Nephron progenitor cell (in vitro differentiated cells): ENCODE measurements around the gene LDLRAP1.

Experiments
- DNase-seq: peaks from one replicate; pipeline ENCODE4 v3.0.0; 2021
- H3K27ac Mint-ChIP-seq: 2 replicates; pipeline ENCODE4 v1.8.0; 2021; ENCODE audit warnings: mild to moderate bottlenecking, moderate library complexity, mixed read lengths
- H3K27me3 Mint-ChIP-seq: 2 replicates; pipeline ENCODE4 v1.8.0; 2021; ENCODE audit warnings: mild to moderate bottlenecking, low read depth, mixed read lengths; ENCODE audit not compliant: poor library complexity
- H3K36me3 Mint-ChIP-seq: 2 replicates; pipeline ENCODE4 v1.8.0; 2021; ENCODE audit warnings: low read depth, mixed read lengths
- H3K4me1 Mint-ChIP-seq: 2 replicates; pipeline ENCODE4 v1.8.0; 2021; ENCODE audit warnings: mixed read lengths
- H3K4me3 Mint-ChIP-seq: 2 replicates; pipeline ENCODE4 v1.8.0; 2021; ENCODE audit warnings: mild to moderate bottlenecking, moderate library complexity, mixed read lengths
- H3K9me3 Mint-ChIP-seq: 2 replicates; pipeline ENCODE4 v1.8.0; 2021; ENCODE audit warnings: mild to moderate bottlenecking, moderate library complexity, mixed read lengths
- CTCF ChIP-seq: fragments of 200-600 bp; sonication (generic); IDR thresholded peaks from 2 replicates; pipeline ENCODE4 v1.5.0; 2021; ENCODE audit warnings: antibody characterized with exemption

LDLRAP1 gene

GRCh38 chr1:25515033-25515432 is 28.4 kb upstream of the LDLRAP1 start:
- Mint-ChIP-seq H3K9me3 (peaks cover 10% of the 10 kb centered on the region), H3K27me3 (peaks cover 16% of the 10 kb centered on the region), H3K36me3 (no peaks in the 10 kb centered on the region), H3K4me1 (no peaks in the 10 kb centered on the region), H3K4me3 (no peak overlapping the region), H3K27ac (no peak overlapping the region)
- DNase-seq, result no peak
- TF ChIP-seq CTCF, result no peak

- DNase-seq, result no peak
- peaks cover 10% of the 10 kb centered on the region for H3K9me3 Mint-ChIP-seq
- H3K4me3 Mint-ChIP-seq, result no peak overlapping the region
- H3K27ac Mint-ChIP-seq, result no peak overlapping the region
- no peak for TF ChIP-seq CTCF
- H3K27me3 Mint-ChIP-seq, result peaks cover 16% of the 10 kb centered on the region
- H3K36me3 Mint-ChIP-seq, result no peaks in the 10 kb centered on the region
- H3K4me1 Mint-ChIP-seq, result no peaks in the 10 kb centered on the region
These were observed 26.7 kb upstream of the LDLRAP1 start for GRCh38 chr1:25516686-25517085.

- Mint-ChIP-seq H3K27me3 (peaks cover 16% of the 10 kb centered on the region), H3K4me1 (no peaks in the 10 kb centered on the region), H3K27ac (no peak overlapping the region), H3K36me3 (no peaks in the 10 kb centered on the region), H3K4me3 (no peak overlapping the region), H3K9me3 (peaks cover 8% of the 10 kb centered on the region)
- no peak for TF ChIP-seq CTCF
- DNase-seq, result no peak
These were observed 25.7 kb upstream of the LDLRAP1 start for GRCh38 chr1:25517476-25518394.

- no peak overlapping the region for H3K27ac Mint-ChIP-seq
- no peaks in the 10 kb centered on the region for H3K9me3 Mint-ChIP-seq
- H3K27me3 Mint-ChIP-seq, result peaks cover 13% of the 10 kb centered on the region
- H3K4me3 Mint-ChIP-seq, result no peak overlapping the region
- H3K36me3 Mint-ChIP-seq, result no peaks in the 10 kb centered on the region
- H3K4me1 Mint-ChIP-seq, result no peaks in the 10 kb centered on the region
- TF ChIP-seq CTCF, result no peak
- DNase-seq, result no peak
These were observed 23.8 kb upstream of the LDLRAP1 start for GRCh38 chr1:25519624-25520023.

- peak; percentile 86 for TF ChIP-seq CTCF
- H3K4me3 Mint-ChIP-seq, result no peak overlapping the region
- H3K36me3 Mint-ChIP-seq, result no peaks in the 10 kb centered on the region
- peak; percentile 69 for DNase-seq
- peaks cover 10% of the 10 kb centered on the region for H3K27me3 Mint-ChIP-seq
- no peaks in the 10 kb centered on the region for H3K4me1 Mint-ChIP-seq
- peaks cover 5% of the 10 kb centered on the region for H3K9me3 Mint-ChIP-seq
- no peak overlapping the region for H3K27ac Mint-ChIP-seq
These were observed 22.9 kb upstream of the LDLRAP1 start for GRCh38 chr1:25520446-25521061.
